Psoas muscle (tissue), 8 donors: ENCODE results near the gene PICALM. TPM values are rescaled to one million over a fixed set of nuclear protein-coding genes. Genes with fewer than 3 reads are reported as not detected.
A peak's percentile ranks its signal among the peaks of the same experiment; 100 is the strongest.

ENCODE experiments used
- ATAC-seq, 4 donors: fragments of 200-7000 bp; cut with Tn5 transposase; one replicate each; pipeline ENCODE4 v1.9.1; 2020; ENCODE audit warnings: moderate library complexity in 3 of 4, mild to moderate bottlenecking in 2 of 4
- DNase-seq, 2 donors: peaks; one replicate each; pipeline ENCODE4 v3.0.0-alpha.2; 2020
- H3K27ac ChIP-seq: fragments of 200-600 bp; one replicate; pipeline ENCODE4 v1.8.0; 2022
- H3K27me3 ChIP-seq, 3 donors: fragments of 200-600 bp in 1 of 3; one replicate each; pipeline versions ENCODE4 v1.6.1 to v1.8.0; 2013 to 2022; ENCODE audit warnings: low read length in 2 of 3, mild to moderate bottlenecking in 2 of 3, moderate library complexity in 1 of 3; ENCODE audit not compliant: insufficient read depth in 3 of 3
- H3K36me3 ChIP-seq, 2 donors: fragments of 200-600 bp in 1 of 2; one replicate each; pipeline versions ENCODE4 v1.6.1 to v1.8.0; 2013 to 2022; ENCODE audit warnings: low read depth in 1 of 2, mild to moderate bottlenecking in 1 of 2, moderate library complexity in 1 of 2; ENCODE audit not compliant: insufficient read depth in 1 of 2
- H3K4me1 ChIP-seq: fragments of 200-600 bp; one replicate; pipeline ENCODE4 v1.8.0; 2022
- H3K4me3 ChIP-seq: fragments of 200-600 bp; one replicate; pipeline ENCODE4 v1.8.0; 2022; ENCODE audit warnings: mild to moderate bottlenecking
- H3K9me3 ChIP-seq: fragments of 200-600 bp; one replicate; pipeline ENCODE4 v1.8.0; 2022
- CTCF ChIP-seq: fragments of 200-600 bp; IDR thresholded peaks from one replicate; pipeline ENCODE4 v1.8.0; 2022; ENCODE audit warnings: antibody characterized with exemption
- WGBS, 3 donors: extraction: QIAGEN DNeasy Blood & Tissue Kit; methylation state at CpG; one replicate each; pipeline versions ENCODE4 v1.1.6 to v1.1.7; 2013; 5-methylcytosine and 5-hydroxymethylcytosine counted together
- intact Hi-C, 2 donors: fragments of 100-400 bp; cut with DNase I; formaldehyde crosslinking; loops; one replicate each; pipeline versions ENCODE4 v1.11.0 to v1.14.2; 2022
- polyA plus RNA-seq, 3 donors: library from polyadenylated mRNA; stranded (reverse); fragments of 200-250 nt; gene quantifications; one replicate each; pipeline ENCODE4 v1.2.3, GENCODE V29; 2013
- total RNA-seq, 4 donors: library from RNA; stranded (reverse); fragmentation: NEBNext Ultra II Directional in 2 of 4; extraction: Animal tissue kit (Norgen Biotek cat#: 25700) in 2 of 4; gene quantifications; one replicate each; pipeline versions ENCODE4 v1.2.1 to v1.2.4, GENCODE V29; 2021 to 2023
- donor health status: healthy with polysubstance abuse.
- donor health status: DM: no; HTN: no; CAD: no; lungs with moderate emphysema.
- donor health status: Bipolar disorder and iron deficiency.
- donor health status: healthy.
- donor health status: DM: yes; HTN: yes; CAD: no.
- donor health status: DM: no; HTN: no; CAD: no.
- donor health status: DM: no; HTN: no; CAD: no.
- donor health status: DM: yes; HTN: yes; CAD: no.

PICALM gene
- total and polyA plus RNA-seq, 7 donors, result 42.0 to 123 (median 89.1) TPM

DNA sequence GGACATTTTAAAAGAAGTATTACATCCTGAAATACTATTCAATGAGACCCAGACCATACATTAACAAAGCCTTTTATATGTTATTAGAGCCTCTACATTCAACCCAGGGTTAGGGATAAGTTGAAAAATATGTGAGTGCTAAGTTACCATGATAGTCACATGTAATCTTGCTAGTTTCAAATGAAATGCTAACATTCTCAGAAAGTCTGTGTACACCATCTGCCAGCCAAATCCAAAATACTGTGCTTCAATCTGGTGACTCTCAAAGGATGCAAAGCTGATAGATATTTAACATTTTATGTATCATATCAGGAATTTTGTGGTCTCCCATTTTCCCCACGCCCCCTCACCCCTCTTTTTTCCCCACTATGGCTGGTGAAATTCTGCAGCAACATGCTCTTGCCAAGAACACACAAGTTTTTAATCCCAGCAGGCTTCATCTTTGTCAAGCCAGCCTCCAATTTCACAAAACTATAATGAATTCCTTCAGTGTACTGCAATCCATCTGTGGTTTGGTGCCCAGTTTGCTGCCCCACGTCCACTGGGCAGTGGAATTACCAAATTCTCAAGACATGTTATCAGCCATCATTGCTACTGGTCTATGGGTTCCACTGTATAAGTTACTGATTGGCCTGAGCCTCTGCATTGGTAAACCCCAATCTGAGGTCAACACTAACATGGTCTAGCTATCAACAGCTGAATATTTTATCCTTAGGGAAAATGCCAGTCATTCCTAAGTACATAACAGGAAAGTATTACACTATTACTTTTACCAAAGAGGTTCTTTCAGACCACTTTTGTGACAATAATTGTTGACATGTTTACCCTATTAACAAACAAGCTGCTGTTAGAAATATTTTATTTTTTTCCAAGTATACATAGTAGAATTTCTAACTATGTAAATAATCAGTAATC lies 1.5 kb upstream of the PICALM start:
- Histone ChIP-seq H3K4me3 (peak overlapping the region; percentile 96), H3K9me3 (no peaks in the 10 kb centered on the region), H3K36me3 (no peaks in the 10 kb centered on the region), H3K27me3 (no peaks in the 10 kb centered on the region), H3K4me1 (peaks cover 14% of the 10 kb centered on the region), H3K27ac (peak overlapping the region; percentile 98)
- ATAC-seq (no peak), DNase-seq (no peak)
- no peak for TF ChIP-seq CTCF
- 52 to 65% (median 57%) methylated on average over 2 of the region's 2 CpGs for WGBS, 3 donors
- intact Hi-C loops, result loop anchor here in 1 of 2 donors (5.0 kb wide), 1 partner anchor 102 kb away; no protein-coding TSS in a partner anchor

DNA sequence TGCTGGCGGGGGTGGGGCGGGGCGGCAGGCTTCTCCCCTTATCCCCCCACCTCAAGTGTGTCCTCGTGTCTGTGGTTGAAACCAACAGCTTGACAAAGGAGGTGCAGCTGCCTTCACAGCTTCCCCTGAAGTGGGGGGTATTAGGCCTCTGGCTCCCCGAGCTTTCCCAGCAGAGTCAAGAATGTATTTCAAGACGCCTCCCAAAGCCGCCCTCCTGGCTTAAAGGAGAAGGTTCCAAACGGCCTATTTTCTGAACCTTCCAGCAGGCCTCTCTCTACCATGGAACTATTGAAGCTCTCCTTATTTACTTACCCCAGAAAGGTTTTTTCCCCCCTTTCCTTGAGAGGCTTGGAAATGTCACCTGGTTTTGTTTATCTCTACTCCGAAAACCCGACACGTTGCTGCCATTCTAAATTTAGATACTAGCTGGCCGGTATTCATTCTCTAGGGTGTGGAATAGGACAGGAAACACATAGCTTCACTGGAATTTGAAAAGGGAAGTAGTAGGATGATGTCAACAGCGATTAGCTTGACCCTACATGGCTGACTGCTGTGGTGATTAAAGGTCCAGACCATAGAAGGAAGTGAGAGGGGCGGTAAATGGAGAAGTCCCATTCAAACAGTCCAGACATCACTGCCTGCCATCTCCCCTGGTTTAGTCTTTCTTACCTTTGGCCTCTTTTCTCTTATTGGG lies 671 bp upstream of the PICALM start:
- 1 to 3% (median 3%) methylated on average over 14 of the region's 14 CpGs for WGBS, 3 donors
- intact Hi-C loops, result loop anchor here (1.0 to 10.0 kb wide), 5 partner anchors 37 to 123 kb away; no protein-coding TSS in a partner anchor
- H3K4me3 ChIP-seq, result peak overlapping the region; percentile 96
- no peaks in the 10 kb centered on the region for H3K36me3 ChIP-seq
- peak; percentile 72 to 76 (median 74) for ATAC-seq
- no peak for TF ChIP-seq CTCF
- H3K9me3 ChIP-seq, result no peaks in the 10 kb centered on the region
- DNase-seq, result no peak
- H3K27me3 ChIP-seq, result no peaks in the 10 kb centered on the region
- peaks cover 23% of the 10 kb centered on the region for H3K4me1 ChIP-seq
- H3K27ac ChIP-seq, result peak overlapping the region; percentile 98

DNA sequence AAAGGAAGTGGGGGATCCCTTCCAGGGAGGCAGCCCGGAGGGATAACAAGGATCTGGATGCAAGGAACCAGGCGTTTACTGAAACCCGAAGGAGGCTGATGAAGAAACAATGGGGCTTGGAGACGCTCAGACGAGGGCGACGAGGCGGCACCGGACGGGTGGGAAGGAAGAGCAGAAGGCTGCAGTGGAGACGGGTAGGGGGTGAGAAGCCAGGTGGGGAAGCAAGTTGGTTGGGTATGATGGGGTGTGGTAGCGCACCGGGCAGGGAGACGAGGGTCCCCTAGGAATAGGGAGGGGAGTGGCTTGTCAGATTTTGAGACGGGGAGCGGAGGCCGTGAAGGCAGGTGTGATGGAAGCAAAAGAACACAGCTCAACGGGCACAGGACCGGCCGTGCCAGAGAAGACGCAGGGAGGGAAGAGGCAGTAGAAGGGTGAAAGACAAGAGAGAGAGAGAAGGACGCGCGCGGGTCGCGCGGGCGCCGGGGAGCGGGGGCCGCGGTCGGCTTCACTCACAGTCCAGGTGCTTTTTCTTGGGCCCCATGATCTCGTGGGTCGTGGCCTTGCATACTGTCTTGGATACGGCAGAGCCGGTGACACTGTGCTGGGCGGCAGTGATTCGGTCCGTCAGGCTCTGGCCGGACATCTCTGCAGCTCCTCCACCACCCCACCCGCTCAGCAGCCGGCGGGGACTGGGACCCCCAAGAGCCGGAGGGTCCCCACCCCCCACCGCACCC lies 579 bp downstream of the PICALM start:
- Histone ChIP-seq H3K27ac (peak overlapping the region; percentile 98), H3K27me3 (no peaks in the 10 kb centered on the region), H3K36me3 (no peaks in the 10 kb centered on the region), H3K4me1 (peaks cover 35% of the 10 kb centered on the region), H3K9me3 (no peaks in the 10 kb centered on the region), H3K4me3 (peak overlapping the region; percentile 96)
- 0 to 1% (median 0%) methylated on average over 36 to 47 of the region's 47 CpGs for WGBS, 3 donors
- DNase-seq (peak in 1 of 2 donors; percentile 37), ATAC-seq (peak in 3 of 4 donors; percentile 20 to 32 (median 25))
- intact Hi-C loops, result loop anchor here in 1 of 2 donors (5.0 to 10.0 kb wide), 3 partner anchors 36 to 124 kb away; no protein-coding TSS in a partner anchor
- TF ChIP-seq CTCF, result no peak

- peak overlapping the region; percentile 98 for H3K27ac ChIP-seq
- no peaks in the 10 kb centered on the region for H3K27me3 ChIP-seq
- peak overlapping the region; percentile 96 for H3K4me3 ChIP-seq
- peaks cover 40% of the 10 kb centered on the region for H3K4me1 ChIP-seq
- H3K9me3 ChIP-seq, result no peaks in the 10 kb centered on the region
- intact Hi-C loops, result loop anchor here in 1 of 2 donors (5.0 to 10.0 kb wide), 3 partner anchors 35 to 125 kb away; no protein-coding TSS in a partner anchor
- ATAC-seq (no peak), DNase-seq (no peak)
- H3K36me3 ChIP-seq, result no peaks in the 10 kb centered on the region
- WGBS, 3 donors, result 0% methylated on average over 5 of the region's 5 CpGs
- TF ChIP-seq CTCF, result no peak
Observed at GRCh38 chr11:86067851-86068137, 1.1 kb downstream of the PICALM start.
